H1 (cell line): ENCODE data around the gene NRXN3. TPM values are rescaled to one million over a fixed set of nuclear protein-coding genes. Genes with fewer than 3 reads are reported as not detected.

Experiments used
- CBX8 ChIP-seq: fragments of 300-800, 300-1000 bp; sonication (generic); IDR thresholded peaks from 2 replicates; pipeline ENCODE4 v1.7.1; 2016; ENCODE audit warnings: low read depth, low read length, borderline replicate concordance
- CEBPB ChIP-seq: IDR thresholded peaks from 2 replicates; pipeline ENCODE4 v1.6.1; 2012; ENCODE audit warnings: low read depth, low read length
- NRF1 ChIP-seq: IDR thresholded peaks from 2 replicates; pipeline ENCODE4 v1.6.1; 2011; ENCODE audit warnings: mild to moderate bottlenecking, low read depth, low read length, improper control_type of control experiment
- POLR2AphosphoS5 ChIP-seq: IDR thresholded peaks from 2 replicates; pipeline ENCODE4 v1.6.1; 2011; ENCODE audit warnings: low read depth, low read length
- TAF7 ChIP-seq: optimal IDR thresholded peaks from 2 replicates; pipeline ENCODE3; 2011; ENCODE audit warnings: low read depth, mild to moderate bottlenecking, inconsistent platforms, low read length, moderate library complexity, borderline replicate concordance
- polyA plus RNA-seq, 7 experiments: library from polyadenylated mRNA; depleted of rRNA in 3 of 7; stranded (reverse) in 5 of 7; unstranded in 2 of 7; fragments of >200 nt in 5 of 7; fragments of 200-250 nt in 2 of 7; gene quantifications; 1 replicate in 5 of 7; 2 replicates in 1 of 7; 4 replicates in 1 of 7; pipeline versions ENCODE4 v1.2.1 to v1.2.3, GENCODE V29; 2011 to 2013; ENCODE audit warnings: missing spikeins in 2 of 7, mixed read lengths in 2 of 7
- total RNA-seq: library from RNA; stranded (reverse); fragmentation: NEBNext Ultra II Directional; extraction: Animal tissue kit (Norgen Biotek cat#: 25700); gene quantifications from 2 replicates; pipeline ENCODE4 v1.2.1, GENCODE V29; 2021

NRXN3 gene
- total and polyA plus RNA-seq, 2 of the 8 experiments (the other 6 are each of a cell fraction or from before 2014, with no cell fraction given), result 2.6 to 4.1 TPM

GRCh38 chr14:79021766-79022165 is 851.6 kb downstream of the NRXN3 start (continued):
- TF ChIP-seq NRF1, result no peak
- TF ChIP-seq TAF7, result no peak
- TF ChIP-seq CBX8, result no peak
- no peak for TF ChIP-seq POLR2AphosphoS5
- TF ChIP-seq CEBPB, result no peak
